Measurements from ENCODE around the gene UNK. TPM values are rescaled to one million over a fixed set of nuclear protein-coding genes. Genes with fewer than 3 reads are reported as not detected.

The UNK gene
- total and polyA plus RNA-seq, 2 of the 13 experiments (the other 11 are each of a cell fraction or from before 2014, with no cell fraction given), result 31.6 to 33.0 TPM

- TF ChIP-seq KIAA2018 (CRISPR knock-in tag; IDR thresholded peaks at IDR 0.05; ENCODE audit: borderline replicate concordance) (no peak), DMAP1 (CRISPR knock-in tag; IDR thresholded peaks at IDR 0.05) (peak; percentile 91), HNRNPLL (IDR thresholded peaks at IDR 0.05; ENCODE audit: low read depth, low read length, poor library complexity, severe bottlenecking) (peak; percentile 69), ZNF740 (CRISPR knock-in tag; IDR thresholded peaks at IDR 0.05) (peak; percentile 80; the same call in 1 of the 2 replicates), IKZF1 (IDR thresholded peaks at IDR 0.05) (no peak), FOXJ3 (CRISPR knock-in tag; IDR thresholded peaks at IDR 0.05; ENCODE audit: borderline replicate concordance) (peak; percentile 91), YEATS4 (CRISPR knock-in tag; IDR thresholded peaks at IDR 0.05; ENCODE audit: borderline replicate concordance) (peak; percentile 86; the same call in 1 of the 2 replicates), MAFK (conservative IDR thresholded peaks at IDR 0.05 in 1 of 2, IDR thresholded peaks at IDR 0.05 in 1 of 2; ENCODE audit: low read length in 2 of 2) (no peak), ZNF790 (CRISPR knock-in tag; IDR thresholded peaks at IDR 0.05; ENCODE audit: borderline replicate concordance) (no peak), ZNF292 (CRISPR knock-in tag; IDR thresholded peaks at IDR 0.05; ENCODE audit: borderline replicate concordance, low read depth) (peak; percentile 95), NKX3-1 (CRISPR knock-in tag; IDR thresholded peaks at IDR 0.05) (no peak; the same call in 1 of the 2 replicates), PHB2 (IDR thresholded peaks at IDR 0.05; ENCODE audit: partially characterized antibody) (no peak), PATZ1 (CRISPR knock-in tag; IDR thresholded peaks at IDR 0.05) (peak; percentile 99), FOSL1 (CRISPR knock-in tag; IDR thresholded peaks at IDR 0.05; ENCODE audit: borderline replicate concordance) (no peak), ZEB1 (IDR thresholded peaks at IDR 0.05; ENCODE audit: insufficient replicate concordance, low read depth) (peak; percentile 88), ZNF607 (CRISPR knock-in tag; IDR thresholded peaks at IDR 0.05; ENCODE audit: borderline replicate concordance) (no peak; the same call in 1 of the 2 replicates)
These were observed 88.1 kb downstream of the UNK start (continued) for GRCh38 chr17:75872434-75873351.

All from HepG2 (cell line).